Measurements from ENCODE around the gene ELMO1. TPM values are rescaled to one million over a fixed set of nuclear protein-coding genes. Genes with fewer than 3 reads are reported as not detected.

ELMO1 gene
- total and polyA plus RNA-seq, 4 donors, result 10.1 to 183 (median 34.4) TPM

GRCh38 chr7:37356911-37357636 is 91.6 kb downstream of the ELMO1 start:
- no peaks in the 10 kb centered on the region for H3K36me3 ChIP-seq (ENCODE audit: control insufficient read depth in 4 of 4, insufficient read depth in 4 of 4, low read length in 4 of 4)
- peaks cover 3 to 20% (median 13%) of the 10 kb centered on the region in 5 donors for H3K4me1 ChIP-seq (ENCODE audit: control insufficient read depth in 5 of 5, insufficient read depth in 5 of 5, low read length in 5 of 5)
- H3K27ac ChIP-seq (ENCODE audit: low read depth in 1 of 2, low read length in 1 of 2), result no peak overlapping the region
- no peak overlapping the region for H3K4me3 ChIP-seq
- no peak for TF ChIP-seq CTCF (IDR thresholded peaks at IDR 0.05; ENCODE audit: control extremely low read depth, extremely low read depth)
- no peaks in the 10 kb centered on the region for H3K9me3 ChIP-seq (ENCODE audit: control insufficient read depth in 4 of 4, insufficient read depth in 3 of 4, low read length in 3 of 4)
- WGBS, 2 donors, result 97 to 98% methylated on average over 3 of the region's 3 CpGs
- DNase-seq, result no peak
- ATAC-seq (ENCODE audit: insufficient read depth, low FRiP score), result no peak
- no peak overlapping the region for H3K9ac ChIP-seq (ENCODE audit: insufficient read depth in 1 of 2, low read length in 2 of 2)
- H3K27me3 ChIP-seq (ENCODE audit: control insufficient read depth in 3 of 3, insufficient read depth in 3 of 3, low read length in 2 of 3), result no peaks in the 10 kb centered on the region

DNA sequence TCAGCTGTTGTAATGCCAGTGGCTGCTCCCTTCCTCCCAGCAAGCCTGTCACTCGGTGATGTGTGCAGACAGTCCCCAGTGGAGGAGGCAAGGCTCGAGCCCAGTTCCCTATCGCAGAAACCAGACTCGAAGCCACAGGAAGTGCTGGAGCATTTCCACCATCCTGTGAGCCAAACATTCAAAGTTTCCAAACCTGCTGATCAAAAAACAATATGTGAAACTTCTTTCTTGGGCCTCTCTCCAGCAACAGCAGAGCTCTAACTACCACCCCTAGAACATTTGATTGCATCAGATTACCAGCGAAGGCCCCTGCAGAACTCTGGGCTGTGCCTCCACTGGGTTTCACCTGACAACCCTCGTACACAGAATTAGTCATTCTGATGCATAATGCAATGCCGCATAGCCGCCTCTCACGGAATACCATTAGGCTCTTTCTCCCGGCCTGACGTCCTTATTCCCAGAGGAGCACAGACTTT is 94.0 kb downstream of the ELMO1 start:
- peak; percentile 24 to 80 (median 51) for DNase-seq
- Histone ChIP-seq H3K27ac (ENCODE audit: low read depth in 1 of 2, low read length in 1 of 2) (peak overlapping the region; percentile 74 to 76), H3K9ac (ENCODE audit: insufficient read depth in 1 of 2, low read length in 2 of 2) (no peak overlapping the region)

DNA sequence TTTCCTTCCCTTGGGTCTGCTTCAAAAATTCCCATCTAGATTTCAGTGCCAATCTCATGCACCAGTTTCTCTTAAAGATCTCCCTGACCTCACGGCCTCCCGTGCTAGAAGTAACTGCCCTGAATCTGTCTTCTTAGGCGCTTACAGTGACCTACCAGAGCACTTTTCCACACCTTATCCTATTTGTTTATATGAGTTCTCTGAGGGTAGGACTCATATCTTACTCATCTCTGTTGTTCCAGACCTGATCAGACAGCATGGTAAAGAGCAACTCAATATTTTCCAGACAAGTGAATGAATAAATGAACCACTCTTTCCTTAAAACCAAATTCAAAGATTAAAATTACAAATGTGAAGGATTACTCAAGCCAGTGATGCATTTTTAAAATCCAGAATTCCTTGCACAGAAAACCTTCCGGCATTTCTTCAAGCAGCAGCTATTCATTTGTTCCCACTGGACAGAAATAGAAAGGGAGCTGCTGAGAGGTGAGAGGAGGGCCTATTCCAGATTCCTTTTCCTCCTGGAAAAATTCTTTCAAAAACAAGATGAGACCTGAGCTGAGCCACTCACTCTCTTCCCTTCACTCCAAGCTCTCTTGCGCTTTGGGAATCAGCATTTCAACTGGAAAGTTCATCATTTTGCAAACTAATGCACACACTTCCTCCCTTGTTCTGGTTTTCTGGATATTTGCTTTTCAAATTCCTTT is 94.6 kb downstream of the ELMO1 start:
- DNase-seq (no peak), ATAC-seq (ENCODE audit: insufficient read depth, low FRiP score) (no peak)
- no peaks in the 10 kb centered on the region for H3K27me3 ChIP-seq (ENCODE audit: control insufficient read depth in 3 of 3, insufficient read depth in 3 of 3, low read length in 2 of 3)
- no peak overlapping the region for H3K9ac ChIP-seq (ENCODE audit: insufficient read depth in 1 of 2, low read length in 2 of 2)
- H3K36me3 ChIP-seq (ENCODE audit: control insufficient read depth in 4 of 4, insufficient read depth in 4 of 4, low read length in 4 of 4), result no peaks in the 10 kb centered on the region
- H3K4me1 ChIP-seq (ENCODE audit: control insufficient read depth in 5 of 5, insufficient read depth in 5 of 5, low read length in 5 of 5), result peaks cover 5 to 26% (median 16%) of the 10 kb centered on the region in 5 donors
- 35 to 61% methylated on average over 5 of the region's 5 CpGs for WGBS, 2 donors
- H3K4me3 ChIP-seq, result no peak overlapping the region
- no peak for TF ChIP-seq CTCF (IDR thresholded peaks at IDR 0.05; ENCODE audit: control extremely low read depth, extremely low read depth)
- no peaks in the 10 kb centered on the region for H3K9me3 ChIP-seq (ENCODE audit: control insufficient read depth in 4 of 4, insufficient read depth in 3 of 4, low read length in 3 of 4)
- peak overlapping the region; percentile 56 to 76 for H3K27ac ChIP-seq (ENCODE audit: low read depth in 1 of 2, low read length in 1 of 2)

More for the DNA sequence above, 94.0 kb downstream of the ELMO1 start:
- Histone ChIP-seq H3K27me3 (ENCODE audit: control insufficient read depth in 3 of 3, insufficient read depth in 3 of 3, low read length in 2 of 3) (no peaks in the 10 kb centered on the region), H3K9me3 (ENCODE audit: control insufficient read depth in 4 of 4, insufficient read depth in 3 of 4, low read length in 3 of 4) (no peaks in the 10 kb centered on the region), H3K4me1 (ENCODE audit: control insufficient read depth in 5 of 5, insufficient read depth in 5 of 5, low read length in 5 of 5) (peaks cover 5 to 26% (median 13%) of the 10 kb centered on the region in 5 donors), H3K36me3 (ENCODE audit: control insufficient read depth in 4 of 4, insufficient read depth in 4 of 4, low read length in 4 of 4) (no peaks in the 10 kb centered on the region), H3K4me3 (no peak overlapping the region)
- ATAC-seq (ENCODE audit: insufficient read depth, low FRiP score), result peak; percentile 64
- no peak for TF ChIP-seq CTCF (IDR thresholded peaks at IDR 0.05; ENCODE audit: control extremely low read depth, extremely low read depth)
- WGBS, 2 donors, result 18 to 25% methylated on average over 11 of the region's 11 CpGs

Data from lung (tissue), 12 donors.